Lung (tissue), 12 donors: ENCODE results near the gene MMEL1. TPM values are rescaled to one million over a fixed set of nuclear protein-coding genes. Genes with fewer than 3 reads are reported as not detected.

Experiments
- ATAC-seq: fragments of 200-7000 bp; cut with Tn5 transposase; one replicate; pipeline ENCODE4 v1.9.1; 2020; ENCODE audit warnings: moderate number of reproducible peaks; ENCODE audit not compliant: insufficient read depth, low FRiP score
- DNase-seq, 3 donors: peaks; one replicate each; pipeline ENCODE4 v3.0.0-alpha.2; 2013 to 2017
- H3K27ac ChIP-seq, 2 donors: one replicate each; pipeline ENCODE4 v1.5.1; 2013; ENCODE audit warnings: mild to moderate bottlenecking in 2 of 2, moderate library complexity in 2 of 2, control low read depth in 1 of 2, inconsistent platforms in 1 of 2, low read depth in 1 of 2, low read length in 1 of 2
- H3K27me3 ChIP-seq, 3 donors: one replicate each; pipeline ENCODE4 v1.5.1; 2013; ENCODE audit warnings: low read length in 2 of 3; ENCODE audit not compliant: control insufficient read depth in 3 of 3, insufficient read depth in 3 of 3
- H3K36me3 ChIP-seq, 4 donors: one replicate each; pipeline ENCODE4 v1.5.1; 2013; ENCODE audit warnings: low read length in 4 of 4, mild to moderate bottlenecking in 1 of 4, moderate library complexity in 1 of 4; ENCODE audit not compliant: control insufficient read depth in 4 of 4, insufficient read depth in 4 of 4
- H3K4me1 ChIP-seq, 5 donors: one replicate each; pipeline ENCODE4 v1.5.1; 2013; ENCODE audit warnings: low read length in 5 of 5, mild to moderate bottlenecking in 2 of 5, moderate library complexity in 1 of 5; ENCODE audit not compliant: control insufficient read depth in 5 of 5, insufficient read depth in 5 of 5
- H3K4me3 ChIP-seq: one replicate; pipeline ENCODE4 v1.5.1; 2013; ENCODE audit warnings: mild to moderate bottlenecking, control low read depth, moderate library complexity
- H3K9ac ChIP-seq, 2 donors: one replicate each; pipeline ENCODE4 v1.5.1; 2013; ENCODE audit warnings: low read length in 2 of 2, control low read depth in 1 of 2; ENCODE audit not compliant: insufficient read depth in 1 of 2
- H3K9me3 ChIP-seq, 4 donors: one replicate each; pipeline ENCODE4 v1.5.1; 2013; ENCODE audit warnings: low read length in 3 of 4, mild to moderate bottlenecking in 1 of 4, moderate library complexity in 1 of 4; ENCODE audit not compliant: control insufficient read depth in 4 of 4, insufficient read depth in 3 of 4
- WGBS, 2 donors: extraction: QIAGEN DNeasy Blood & Tissue Kit; methylation state at CpG; one replicate each; pipeline ENCODE4 v1.1.7; 2013; 5-methylcytosine and 5-hydroxymethylcytosine counted together
- polyA plus RNA-seq, 2 donors: library from polyadenylated mRNA; stranded (reverse); fragments of 200-250 nt; gene quantifications; one replicate each; pipeline ENCODE4 v1.2.1, GENCODE V29; 2013
- total RNA-seq, 2 donors: library from RNA; depleted of rRNA in 1 of 2; stranded (reverse); fragments of >200 nt in 1 of 2; gene quantifications; one replicate each; pipeline ENCODE4 v1.2.1, GENCODE V29; 2014 to 2021
- TF ChIP-seq, protein P1 (sequence below): IDR thresholded peaks from 2 replicates; pipeline ENCODE4 v1.5.1; 2012; ENCODE audit warnings: mild to moderate bottlenecking; ENCODE audit errors: control extremely low read depth, extremely low read depth
- donor health status: control.
- donor health status: control.
- donor health status: Bipolar disorder and iron deficiency.
- donor health status: healthy.
- donor health status: DM: yes; HTN: yes; CAD: no.

MMEL1 gene
- total and polyA plus RNA-seq, 4 donors: 4.0 to 8.4 (median 6.0) TPM

DNA sequence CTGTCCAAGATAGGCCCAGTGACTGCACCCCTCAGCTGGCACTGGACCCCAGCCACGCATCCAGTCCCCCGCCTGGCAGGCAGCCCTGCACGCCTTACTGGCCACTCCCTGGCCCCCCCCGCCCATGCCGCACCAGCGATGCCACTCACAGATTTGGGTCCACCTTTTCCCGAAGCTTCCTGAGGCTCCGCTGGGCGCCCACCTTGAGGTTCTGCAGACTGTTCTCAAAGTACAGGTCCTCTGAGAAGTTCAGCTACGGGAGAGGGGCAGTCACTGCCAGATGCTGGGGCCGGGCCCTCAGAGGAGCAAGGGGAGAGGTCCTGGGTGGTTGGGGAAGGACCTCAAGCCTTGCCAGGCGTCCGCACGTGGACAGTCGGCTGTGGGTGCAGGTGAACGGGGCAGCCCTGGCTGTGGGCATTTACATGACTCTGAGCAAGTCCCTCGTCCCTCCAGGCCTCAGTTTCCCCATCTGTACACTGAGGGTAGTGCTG is 38.1 kb downstream of the MMEL1 start:
- no peak for ATAC-seq
- H3K4me1 ChIP-seq: peaks cover 0 to 17% (median 10%) of the 10 kb centered on the region in 5 donors
- H3K4me3 ChIP-seq: no peak overlapping the region
- H3K9ac ChIP-seq: no peak overlapping the region
- no peak overlapping the region for H3K27ac ChIP-seq
- H3K9me3 ChIP-seq: no peaks in the 10 kb centered on the region
- peaks cover 0 to 8% (median 0%) of the 10 kb centered on the region in 4 donors for H3K36me3 ChIP-seq
- no peaks in the 10 kb centered on the region for H3K27me3 ChIP-seq
- TF ChIP-seq, protein P1, sequence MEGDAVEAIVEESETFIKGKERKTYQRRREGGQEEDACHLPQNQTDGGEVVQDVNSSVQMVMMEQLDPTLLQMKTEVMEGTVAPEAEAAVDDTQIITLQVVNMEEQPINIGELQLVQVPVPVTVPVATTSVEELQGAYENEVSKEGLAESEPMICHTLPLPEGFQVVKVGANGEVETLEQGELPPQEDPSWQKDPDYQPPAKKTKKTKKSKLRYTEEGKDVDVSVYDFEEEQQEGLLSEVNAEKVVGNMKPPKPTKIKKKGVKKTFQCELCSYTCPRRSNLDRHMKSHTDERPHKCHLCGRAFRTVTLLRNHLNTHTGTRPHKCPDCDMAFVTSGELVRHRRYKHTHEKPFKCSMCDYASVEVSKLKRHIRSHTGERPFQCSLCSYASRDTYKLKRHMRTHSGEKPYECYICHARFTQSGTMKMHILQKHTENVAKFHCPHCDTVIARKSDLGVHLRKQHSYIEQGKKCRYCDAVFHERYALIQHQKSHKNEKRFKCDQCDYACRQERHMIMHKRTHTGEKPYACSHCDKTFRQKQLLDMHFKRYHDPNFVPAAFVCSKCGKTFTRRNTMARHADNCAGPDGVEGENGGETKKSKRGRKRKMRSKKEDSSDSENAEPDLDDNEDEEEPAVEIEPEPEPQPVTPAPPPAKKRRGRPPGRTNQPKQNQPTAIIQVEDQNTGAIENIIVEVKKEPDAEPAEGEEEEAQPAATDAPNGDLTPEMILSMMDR: no peak
- no peak for DNase-seq
- WGBS, 2 donors: 90 to 91% methylated on average over 16 to 17 of the region's 17 CpGs

DNA sequence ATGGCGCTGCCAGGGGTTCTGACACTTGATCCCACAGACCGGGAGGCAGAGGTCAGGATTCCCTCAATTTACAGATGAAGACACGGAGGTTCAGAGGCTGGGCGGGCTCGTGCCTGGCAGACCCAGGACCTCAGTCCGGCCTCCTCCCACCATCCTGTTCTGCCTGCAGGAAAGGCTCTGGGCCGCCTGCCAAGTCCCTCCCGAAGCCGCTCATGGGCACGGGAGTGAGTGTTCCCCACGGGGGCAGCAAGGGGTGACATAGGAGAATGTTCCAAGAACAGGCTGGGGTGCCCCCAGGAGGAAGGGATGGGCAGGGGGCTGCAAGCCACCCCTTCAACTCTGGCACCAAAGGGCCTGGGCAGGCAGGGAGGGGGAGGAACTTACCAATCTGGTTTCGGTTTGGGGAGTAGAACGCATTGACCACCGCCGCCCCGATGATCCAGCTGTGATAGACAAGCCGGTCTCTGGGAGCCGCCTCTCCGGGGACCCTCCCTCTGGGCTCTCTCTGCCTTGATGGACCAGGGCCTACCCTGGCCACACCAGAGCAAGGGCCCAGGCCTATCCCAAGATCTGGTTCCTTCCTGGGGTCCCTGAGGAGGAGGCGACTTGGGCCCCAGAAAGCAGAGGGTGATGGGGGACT is 38.7 kb downstream of the MMEL1 start:
- peak; percentile 76 to 84 (median 79) for DNase-seq
- Histone ChIP-seq H3K4me3 (no peak overlapping the region), H3K9me3 (no peaks in the 10 kb centered on the region), H3K36me3 (peaks cover 0 to 14% (median 1%) of the 10 kb centered on the region in 4 donors), H3K4me1 (peaks cover 0 to 17% (median 10%) of the 10 kb centered on the region in 5 donors), H3K27me3 (no peaks in the 10 kb centered on the region), H3K27ac (peak overlapping the region in 1 of 2 donors; percentile 19), H3K9ac (no peak overlapping the region)
- TF ChIP-seq, protein P1: no peak
- no peak for ATAC-seq
- WGBS, 2 donors: 29 to 46% methylated on average over 20 of the region's 20 CpGs

DNA sequence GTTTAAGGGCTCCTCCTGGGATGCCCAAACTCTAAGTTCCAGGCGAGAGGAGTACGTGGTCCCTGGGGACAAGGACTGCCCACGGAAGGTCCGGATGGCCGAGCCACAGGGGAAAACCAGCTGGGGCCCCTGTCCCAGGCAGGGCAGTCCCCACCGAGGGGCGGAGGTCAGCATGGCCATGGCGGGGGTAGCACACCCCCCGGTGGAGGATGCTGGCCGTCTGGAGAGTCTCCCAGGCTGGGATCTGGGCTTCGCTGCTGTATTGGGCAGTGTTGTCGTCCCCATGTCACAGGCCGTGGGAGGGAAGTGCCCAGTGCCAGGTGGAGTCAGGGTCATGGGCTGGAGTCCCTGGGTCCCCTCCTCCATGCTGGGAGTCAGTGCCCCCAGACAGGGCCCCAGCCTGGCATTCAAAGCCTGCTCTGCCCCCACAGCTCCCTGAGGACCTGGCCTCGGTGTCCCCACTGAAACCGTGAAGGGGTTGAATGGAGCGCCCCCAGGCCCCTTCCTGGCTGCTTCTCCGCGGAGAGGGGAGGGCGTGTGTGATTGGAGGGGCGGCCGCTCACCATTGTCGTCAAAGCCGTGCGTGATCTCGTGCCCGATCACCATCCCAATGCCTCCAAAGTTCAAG is 39.5 kb downstream of the MMEL1 start:
- H3K9me3 ChIP-seq: no peaks in the 10 kb centered on the region
- DNase-seq (no peak), ATAC-seq (no peak)
- H3K27me3 ChIP-seq: no peaks in the 10 kb centered on the region
- no peak overlapping the region for H3K9ac ChIP-seq
- H3K4me1 ChIP-seq: peaks cover 0 to 17% (median 11%) of the 10 kb centered on the region in 5 donors
- peaks cover 0 to 20% (median 4%) of the 10 kb centered on the region in 4 donors for H3K36me3 ChIP-seq
- no peak overlapping the region for H3K4me3 ChIP-seq
- WGBS, 2 donors: 56 to 67% methylated on average over 26 of the region's 26 CpGs
- H3K27ac ChIP-seq: peak overlapping the region in 1 of 2 donors; percentile 19
- TF ChIP-seq, protein P1: no peak
